H9 (cell line): ENCODE results near the gene BRD7. TPM values are rescaled to one million over a fixed set of nuclear protein-coding genes. Genes with fewer than 3 reads are reported as not detected.
A peak's percentile ranks its signal among the peaks of the same experiment; 100 is the strongest.

Experiments
- DNase-seq: peaks from one replicate; pipeline ENCODE4 v3.0.0-alpha.2; 2017
- H2AFZ ChIP-seq: one replicate; pipeline ENCODE4 v1.6.1; 2013; ENCODE audit warnings: mild to moderate bottlenecking, low read length, control low read depth, moderate library complexity
- H2AK5ac ChIP-seq: 2 replicates; pipeline ENCODE4 v1.6.1; 2013; ENCODE audit warnings: low read length, control low read depth, mixed read lengths; ENCODE audit not compliant: insufficient read length
- H2BK120ac ChIP-seq: one replicate; pipeline ENCODE4 v1.6.1; 2013; ENCODE audit warnings: low read depth, mild to moderate bottlenecking, low read length, control low read depth, inconsistent platforms; ENCODE audit not compliant: poor library complexity, severe bottlenecking
- H2BK12ac ChIP-seq: 2 replicates; pipeline ENCODE4 v1.6.1; 2013; ENCODE audit warnings: low read length, control low read depth, mixed read lengths, low read depth; ENCODE audit not compliant: insufficient read length
- H2BK15ac ChIP-seq: 2 replicates; pipeline ENCODE4 v1.6.1; 2013; ENCODE audit warnings: low read depth, low read length, control low read depth
- H2BK20ac ChIP-seq: one replicate; pipeline ENCODE4 v1.6.1; 2013; ENCODE audit warnings: low read depth, mild to moderate bottlenecking, low read length, control low read depth, inconsistent platforms; ENCODE audit not compliant: poor library complexity, severe bottlenecking
- H2BK5ac ChIP-seq: 2 replicates; pipeline ENCODE4 v1.6.1; 2013; ENCODE audit warnings: low read length, control low read depth, mixed read lengths; ENCODE audit not compliant: insufficient read length
- H3K14ac ChIP-seq: 2 replicates; pipeline ENCODE4 v1.6.1; 2013; ENCODE audit warnings: low read length, control low read depth; ENCODE audit not compliant: insufficient read depth
- H3K18ac ChIP-seq: 2 replicates; pipeline ENCODE4 v1.6.1; 2013; ENCODE audit warnings: low read depth, mild to moderate bottlenecking, mixed read lengths, low read length, control low read depth; ENCODE audit not compliant: insufficient read length
- H3K23ac ChIP-seq: 2 replicates; pipeline ENCODE4 v1.6.1; 2013; ENCODE audit warnings: low read length, control low read depth, mixed read lengths, low read depth; ENCODE audit not compliant: insufficient read length
- H3K23me2 ChIP-seq: 2 replicates; pipeline ENCODE4 v1.6.1; 2013; ENCODE audit warnings: low read depth, mild to moderate bottlenecking, mixed read lengths, low read length, control low read depth; ENCODE audit not compliant: insufficient read length, poor library complexity, severe bottlenecking
- H3K27ac ChIP-seq: 2 replicates; pipeline ENCODE4 v1.5.1; 2013; ENCODE audit warnings: low read length, control low read depth, mixed read lengths, low read depth; ENCODE audit not compliant: insufficient read length
- H3K27me3 ChIP-seq: 2 replicates; pipeline ENCODE4 v1.6.1; 2013; ENCODE audit warnings: low read length, control low read depth, inconsistent platforms; ENCODE audit not compliant: insufficient read depth
- H3K4ac ChIP-seq: 2 replicates; pipeline ENCODE4 v1.6.1; 2013; ENCODE audit warnings: low read depth, mild to moderate bottlenecking, control low read depth, inconsistent platforms, low read length, moderate library complexity
- H3K4me1 ChIP-seq: 2 replicates; pipeline ENCODE4 v1.6.1; 2013; ENCODE audit warnings: low read length, control low read depth, inconsistent platforms; ENCODE audit not compliant: insufficient read depth
- H3K4me2 ChIP-seq: 2 replicates; pipeline ENCODE4 v1.6.1; 2013; ENCODE audit warnings: low read length, control low read depth, mixed read lengths; ENCODE audit not compliant: insufficient read length, insufficient read depth
- H3K56ac ChIP-seq: 2 replicates; pipeline ENCODE4 v1.6.1; 2013; ENCODE audit warnings: low read depth, mild to moderate bottlenecking, mixed read lengths, low read length, control low read depth; ENCODE audit not compliant: insufficient read length
- H3K79me1 ChIP-seq: 2 replicates; pipeline ENCODE4 v1.6.1; 2013; ENCODE audit warnings: low read depth, mild to moderate bottlenecking, moderate library complexity, low read length, control low read depth, inconsistent platforms; ENCODE audit not compliant: insufficient read depth, poor library complexity, severe bottlenecking
- H3K79me2 ChIP-seq: 2 replicates; pipeline ENCODE4 v1.6.1; 2013; ENCODE audit warnings: low read length, control low read depth, inconsistent platforms; ENCODE audit not compliant: insufficient read depth
- H3K9ac ChIP-seq: 2 replicates; pipeline ENCODE4 v1.6.1; 2013; ENCODE audit warnings: low read length, control low read depth, mixed read lengths; ENCODE audit not compliant: insufficient read length; ENCODE audit errors: extremely low read depth
- H3K9me3 ChIP-seq: one replicate; pipeline ENCODE4 v1.6.1; 2013; ENCODE audit warnings: low read depth, low read length, inconsistent platforms; ENCODE audit not compliant: control insufficient read depth
- H3T11ph ChIP-seq: one replicate; pipeline ENCODE4 v1.6.1; 2013; ENCODE audit warnings: mild to moderate bottlenecking, low read length, control low read depth, inconsistent platforms
- H4K20me1 ChIP-seq: one replicate; pipeline ENCODE4 v1.6.1; 2013; ENCODE audit not compliant: control insufficient read depth, insufficient read length, insufficient read depth
- H4K5ac ChIP-seq: 2 replicates; pipeline ENCODE4 v1.6.1; 2013; ENCODE audit warnings: low read depth, mild to moderate bottlenecking, mixed read lengths, low read length, control low read depth; ENCODE audit not compliant: insufficient read length
- H4K8ac ChIP-seq: replicated peaks from 2 replicates; pipeline ENCODE4 v1.6.1; 2013; ENCODE audit warnings: low read length, control low read depth, mixed read lengths, low read depth; ENCODE audit not compliant: insufficient read length
- H4K91ac ChIP-seq: 2 replicates; pipeline ENCODE4 v1.6.1; 2013; ENCODE audit warnings: low read depth, mild to moderate bottlenecking, moderate library complexity, mixed read lengths, low read length, control low read depth; ENCODE audit not compliant: insufficient read length
- H3K27ac Mint-ChIP-seq, 3 experiments: 2 replicates in 2 of 3; 3 replicates in 1 of 3; pipeline ENCODE4 v1.8.0; 2020 to 2021; ENCODE audit warnings: mixed read lengths in 3 of 3, mild to moderate bottlenecking in 1 of 3, moderate library complexity in 1 of 3
- H3K27me3 Mint-ChIP-seq: 2 replicates; pipeline ENCODE4 v1.8.0; 2021; ENCODE audit warnings: low read depth, mild to moderate bottlenecking, moderate library complexity, mixed read lengths
- H3K36me3 Mint-ChIP-seq, 3 experiments: 2 replicates in 2 of 3; 3 replicates in 1 of 3; pipeline ENCODE4 v1.8.0; 2020 to 2021; ENCODE audit warnings: low read depth in 3 of 3, mixed read lengths in 3 of 3; ENCODE audit not compliant: insufficient read depth in 1 of 3
- H3K4me1 Mint-ChIP-seq, 2 experiments: 2 replicates each; pipeline ENCODE4 v1.8.0; 2020; ENCODE audit warnings: mixed read lengths in 2 of 2
- H3K4me3 Mint-ChIP-seq, 2 experiments: 2 replicates in 1 of 2; 3 replicates in 1 of 2; pipeline ENCODE4 v1.8.0; 2020 to 2021; ENCODE audit warnings: mild to moderate bottlenecking in 2 of 2, mixed read lengths in 2 of 2, moderate library complexity in 1 of 2
- H3K9me3 Mint-ChIP-seq, 2 experiments: 2 replicates in 1 of 2; 3 replicates in 1 of 2; pipeline ENCODE4 v1.8.0; 2020; ENCODE audit warnings: mild to moderate bottlenecking in 2 of 2, mixed read lengths in 2 of 2, moderate library complexity in 1 of 2
- WGBS: extraction: QIAGEN DNeasy Blood & Tissue Kit; methylation state at CpG from one replicate; pipeline ENCODE4 v1.1.7; 2013; ENCODE audit warnings: missing lambda C conversion rate, low lambda C conversion rate, mixed read lengths; ENCODE audit not compliant: insufficient read length; ENCODE audit errors: extremely low coverage; 5-methylcytosine and 5-hydroxymethylcytosine counted together
- total RNA-seq: library from RNA; stranded (reverse); gene quantifications from 2 replicates; pipeline ENCODE4 v1.2.1, GENCODE V29; 2021
- TF ChIP-seq, protein P1 (sequence below): fragments of 200-600 bp; sonication (generic); conservative IDR thresholded peaks from 3 replicates; pipeline ENCODE4 v1.8.0; 2021; ENCODE audit warnings: antibody characterized with exemption, mild to moderate bottlenecking

BRD7 gene
- total RNA-seq, 1 experiment from 2014 or later = 112 TPM

DNA sequence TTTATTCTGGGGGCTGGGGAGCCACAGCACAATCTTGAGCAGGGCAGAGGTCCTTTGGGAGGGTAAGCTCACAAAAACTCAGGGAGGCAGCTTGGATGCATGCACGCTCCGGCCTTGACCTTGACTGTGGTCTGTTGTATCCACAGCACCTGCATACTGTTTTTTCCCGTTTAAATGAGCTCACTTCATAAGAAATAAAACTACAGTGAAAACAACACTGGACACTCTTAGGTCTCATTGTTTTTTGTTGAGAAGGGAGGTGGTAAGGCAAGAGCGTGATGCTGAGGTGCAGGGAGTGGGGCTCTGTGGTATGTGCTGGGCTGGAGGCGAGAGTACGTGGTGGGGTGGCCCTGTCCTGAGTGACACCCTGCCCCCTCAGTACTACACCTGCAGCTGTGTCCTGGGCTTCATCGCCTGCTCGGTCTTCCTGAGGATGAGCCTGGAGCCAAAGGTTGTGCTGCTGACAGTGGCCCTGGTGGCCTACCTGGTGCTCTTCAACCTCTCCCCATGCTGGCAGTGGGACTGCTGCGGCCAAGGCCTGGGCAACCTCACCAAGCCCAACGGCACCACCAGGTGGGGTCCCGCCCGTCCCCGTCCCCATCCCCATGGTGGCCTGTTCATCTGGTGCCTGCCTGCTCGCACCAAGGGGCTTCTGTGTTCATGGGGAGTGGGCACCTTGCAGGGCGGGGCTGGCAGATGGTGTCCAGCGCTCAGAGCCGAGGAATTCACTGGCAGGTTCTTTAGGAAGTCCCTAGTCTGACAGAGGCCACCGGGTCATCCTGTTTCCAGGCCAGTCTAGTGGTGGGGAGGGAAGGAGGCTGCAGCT is 58.3 kb downstream of the BRD7 start:
- no peaks in the 10 kb centered on the region for H3K9me3 Mint-ChIP-seq
- no peak overlapping the region for H2AK5ac ChIP-seq
- H3K4me2 ChIP-seq = no peak overlapping the region
- WGBS = no CpG with 5 or more reads among the region's 18 CpGs
- H3K27ac Mint-ChIP-seq = peak overlapping the region in 1 of 3 experiments; percentile 82; a peak in 1 of 7 replicates
- peak; percentile 41 for DNase-seq
- no peak overlapping the region for H3T11ph ChIP-seq
- H2BK15ac ChIP-seq = no peak overlapping the region
- H3K4ac ChIP-seq = no peak overlapping the region
- H3K14ac ChIP-seq = no peak overlapping the region; the same call in 1 of the 2 replicates
- H3K79me2 ChIP-seq = no peaks in the 10 kb centered on the region
- H3K27ac ChIP-seq = no peak overlapping the region
- no peak overlapping the region for H3K18ac ChIP-seq
- H2BK20ac ChIP-seq = no peak overlapping the region
- no peak overlapping the region for H4K8ac ChIP-seq
- H3K4me1 Mint-ChIP-seq = peaks cover 0 to 6% of the 10 kb centered on the region in 2 experiments; a peak in 1 of 4 replicates
- no peaks in the 10 kb centered on the region for H3K4me1 ChIP-seq
- H2BK120ac ChIP-seq = no peak overlapping the region
- peaks cover 0 to 26% (median 9%) of the 10 kb centered on the region in 3 experiments; a peak in 4 of 7 replicates for H3K36me3 Mint-ChIP-seq
- H2BK5ac ChIP-seq = no peak overlapping the region
- no peaks in the 10 kb centered on the region for H3K79me1 ChIP-seq
- no peak overlapping the region for H3K9ac ChIP-seq
- H3K56ac ChIP-seq = no peak overlapping the region
- no peaks in the 10 kb centered on the region for H4K20me1 ChIP-seq
- H2AFZ ChIP-seq = no peak overlapping the region
- H3K27me3 Mint-ChIP-seq = no peaks in the 10 kb centered on the region
- H3K23ac ChIP-seq = no peak overlapping the region
- no peak overlapping the region for H4K5ac ChIP-seq
- no peak overlapping the region for H3K4me3 Mint-ChIP-seq
- H3K9me3 ChIP-seq = no peaks in the 10 kb centered on the region
- H3K23me2 ChIP-seq = no peaks in the 10 kb centered on the region
- no peak overlapping the region for H4K91ac ChIP-seq
- H2BK12ac ChIP-seq = no peak overlapping the region
- no peaks in the 10 kb centered on the region for H3K27me3 ChIP-seq
- TF ChIP-seq, protein P1, sequence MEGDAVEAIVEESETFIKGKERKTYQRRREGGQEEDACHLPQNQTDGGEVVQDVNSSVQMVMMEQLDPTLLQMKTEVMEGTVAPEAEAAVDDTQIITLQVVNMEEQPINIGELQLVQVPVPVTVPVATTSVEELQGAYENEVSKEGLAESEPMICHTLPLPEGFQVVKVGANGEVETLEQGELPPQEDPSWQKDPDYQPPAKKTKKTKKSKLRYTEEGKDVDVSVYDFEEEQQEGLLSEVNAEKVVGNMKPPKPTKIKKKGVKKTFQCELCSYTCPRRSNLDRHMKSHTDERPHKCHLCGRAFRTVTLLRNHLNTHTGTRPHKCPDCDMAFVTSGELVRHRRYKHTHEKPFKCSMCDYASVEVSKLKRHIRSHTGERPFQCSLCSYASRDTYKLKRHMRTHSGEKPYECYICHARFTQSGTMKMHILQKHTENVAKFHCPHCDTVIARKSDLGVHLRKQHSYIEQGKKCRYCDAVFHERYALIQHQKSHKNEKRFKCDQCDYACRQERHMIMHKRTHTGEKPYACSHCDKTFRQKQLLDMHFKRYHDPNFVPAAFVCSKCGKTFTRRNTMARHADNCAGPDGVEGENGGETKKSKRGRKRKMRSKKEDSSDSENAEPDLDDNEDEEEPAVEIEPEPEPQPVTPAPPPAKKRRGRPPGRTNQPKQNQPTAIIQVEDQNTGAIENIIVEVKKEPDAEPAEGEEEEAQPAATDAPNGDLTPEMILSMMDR = no peak
